Measurements from ENCODE around the gene HBG1. TPM values are rescaled to one million over a fixed set of nuclear protein-coding genes. Genes with fewer than 3 reads are reported as not detected.

The HBG1 gene
- total RNA-seq, 4 donors from 2014 or later: not detected

DNA sequence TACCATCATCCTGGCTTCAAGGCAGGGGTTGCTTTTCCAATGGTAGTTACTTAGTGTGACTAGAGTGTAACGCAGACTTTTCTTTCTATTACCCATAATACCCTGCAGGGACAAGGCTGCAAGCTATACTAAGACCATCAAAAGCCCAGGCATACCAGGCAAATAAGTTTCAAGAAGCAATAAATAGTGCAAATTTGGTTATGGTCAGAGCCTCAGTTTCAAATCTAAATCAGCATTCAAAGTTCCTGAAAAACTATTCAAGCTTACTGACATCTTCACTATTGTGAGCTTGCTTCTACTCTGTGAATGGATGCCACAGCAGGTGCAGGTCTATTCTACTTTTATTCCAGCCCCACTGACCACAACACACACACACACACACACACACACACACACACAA is 20.3 kb downstream of the HBG1 start:
- intact Hi-C loops (cut with DNase I): no loop called here
- WGBS, 2 donors: 67 to 81% methylated on average over 1 of the region's 1 CpG
- no peak for DNase-seq

DNA sequence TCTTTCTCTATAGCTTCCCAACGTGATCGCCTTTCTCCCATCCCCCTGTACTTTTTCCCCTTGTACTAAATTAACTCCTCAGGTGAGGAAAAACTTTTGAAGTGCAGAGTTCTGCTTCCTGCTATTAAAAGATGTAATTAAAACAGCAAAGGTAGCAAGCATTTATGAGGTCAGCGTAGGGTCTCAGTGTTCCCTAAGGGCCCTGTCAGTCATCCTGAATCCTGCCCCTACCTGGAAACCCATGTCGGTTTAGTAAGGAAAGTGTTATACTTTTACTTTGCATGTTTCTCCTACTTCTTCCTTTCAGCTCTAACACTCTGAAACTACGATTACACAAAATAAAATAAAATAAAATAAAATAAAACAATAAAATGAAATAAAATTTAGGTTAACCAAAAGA is 21.5 kb downstream of the HBG1 start:
- Histone ChIP-seq H3K27ac (no peak overlapping the region), H3K4me1 (no peaks in the 10 kb centered on the region), H3K9me3 (no peaks in the 10 kb centered on the region), H3K36me3 (no peaks in the 10 kb centered on the region), H3K27me3 (no peaks in the 10 kb centered on the region), H3K4me3 (no peak overlapping the region)
- DNase-seq: no peak
- no peak for TF ChIP-seq POLR2A (IDR thresholded peaks at IDR 0.05)
- TF ChIP-seq, protein P1, sequence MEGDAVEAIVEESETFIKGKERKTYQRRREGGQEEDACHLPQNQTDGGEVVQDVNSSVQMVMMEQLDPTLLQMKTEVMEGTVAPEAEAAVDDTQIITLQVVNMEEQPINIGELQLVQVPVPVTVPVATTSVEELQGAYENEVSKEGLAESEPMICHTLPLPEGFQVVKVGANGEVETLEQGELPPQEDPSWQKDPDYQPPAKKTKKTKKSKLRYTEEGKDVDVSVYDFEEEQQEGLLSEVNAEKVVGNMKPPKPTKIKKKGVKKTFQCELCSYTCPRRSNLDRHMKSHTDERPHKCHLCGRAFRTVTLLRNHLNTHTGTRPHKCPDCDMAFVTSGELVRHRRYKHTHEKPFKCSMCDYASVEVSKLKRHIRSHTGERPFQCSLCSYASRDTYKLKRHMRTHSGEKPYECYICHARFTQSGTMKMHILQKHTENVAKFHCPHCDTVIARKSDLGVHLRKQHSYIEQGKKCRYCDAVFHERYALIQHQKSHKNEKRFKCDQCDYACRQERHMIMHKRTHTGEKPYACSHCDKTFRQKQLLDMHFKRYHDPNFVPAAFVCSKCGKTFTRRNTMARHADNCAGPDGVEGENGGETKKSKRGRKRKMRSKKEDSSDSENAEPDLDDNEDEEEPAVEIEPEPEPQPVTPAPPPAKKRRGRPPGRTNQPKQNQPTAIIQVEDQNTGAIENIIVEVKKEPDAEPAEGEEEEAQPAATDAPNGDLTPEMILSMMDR (IDR thresholded peaks at IDR 0.05): no peak
- WGBS, 2 donors: 55 to 58% methylated on average over 5 of the region's 5 CpGs
- intact Hi-C loops (cut with DNase I): no loop called here

More for the DNA sequence above, 20.3 kb downstream of the HBG1 start:
- H3K9me3 ChIP-seq: no peaks in the 10 kb centered on the region
- H3K36me3 ChIP-seq: no peaks in the 10 kb centered on the region
- no peak overlapping the region for H3K4me3 ChIP-seq
- H3K4me1 ChIP-seq: no peaks in the 10 kb centered on the region
- no peak overlapping the region for H3K27ac ChIP-seq
- no peaks in the 10 kb centered on the region for H3K27me3 ChIP-seq
- TF ChIP-seq POLR2A (IDR thresholded peaks at IDR 0.05): no peak
- TF ChIP-seq, protein P1 (IDR thresholded peaks at IDR 0.05): no peak

DNA sequence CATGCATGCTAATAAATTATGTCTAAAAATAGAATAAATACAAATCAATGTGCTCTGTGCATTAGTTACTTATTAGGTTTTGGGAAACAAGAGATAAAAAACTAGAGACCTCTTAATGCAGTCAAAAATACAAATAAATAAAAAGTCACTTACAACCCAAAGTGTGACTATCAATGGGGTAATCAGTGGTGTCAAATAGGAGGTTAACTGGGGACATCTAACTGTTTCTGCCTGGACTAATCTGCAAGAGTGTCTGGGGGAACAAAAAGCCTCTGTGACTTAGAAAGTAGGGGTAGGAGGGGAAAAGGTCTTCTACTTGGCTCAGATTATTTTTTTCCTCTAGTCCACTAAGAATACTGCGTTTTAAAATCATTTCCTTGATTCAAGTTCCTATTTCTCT is 22.0 kb downstream of the HBG1 start:
- Histone ChIP-seq H3K27me3 (no peaks in the 10 kb centered on the region), H3K36me3 (no peaks in the 10 kb centered on the region), H3K27ac (no peak overlapping the region), H3K4me3 (no peak overlapping the region), H3K9me3 (no peaks in the 10 kb centered on the region), H3K4me1 (no peaks in the 10 kb centered on the region)
- no peak for DNase-seq
- intact Hi-C loops (cut with DNase I): no loop called here
- WGBS, 2 donors: 26% methylated on average over 1 of the region's 1 CpG
- TF ChIP-seq, protein P1 (IDR thresholded peaks at IDR 0.05): no peak
- no peak for TF ChIP-seq POLR2A (IDR thresholded peaks at IDR 0.05)

DNA sequence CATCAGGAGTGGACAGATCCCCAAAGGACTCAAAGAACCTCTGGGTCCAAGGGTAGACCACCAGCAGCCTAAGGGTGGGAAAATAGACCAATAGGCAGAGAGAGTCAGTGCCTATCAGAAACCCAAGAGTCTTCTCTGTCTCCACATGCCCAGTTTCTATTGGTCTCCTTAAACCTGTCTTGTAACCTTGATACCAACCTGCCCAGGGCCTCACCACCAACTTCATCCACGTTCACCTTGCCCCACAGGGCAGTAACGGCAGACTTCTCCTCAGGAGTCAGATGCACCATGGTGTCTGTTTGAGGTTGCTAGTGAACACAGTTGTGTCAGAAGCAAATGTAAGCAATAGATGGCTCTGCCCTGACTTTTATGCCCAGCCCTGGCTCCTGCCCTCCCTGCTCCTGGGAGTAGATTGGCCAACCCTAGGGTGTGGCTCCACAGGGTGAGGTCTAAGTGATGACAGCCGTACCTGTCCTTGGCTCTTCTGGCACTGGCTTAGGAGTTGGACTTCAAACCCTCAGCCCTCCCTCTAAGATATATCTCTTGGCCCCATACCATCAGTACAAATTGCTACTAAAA is 22.8 kb downstream of the HBG1 start, which contains the start of gene HBB:
HBB (minus strand) TSS at position 340 of the 579 bp plus-strand sequence; CDS start at position 290, 50 bp downstream.
- 75 to 87% methylated on average over 3 of the region's 3 CpGs for WGBS, 2 donors
- DNase-seq: no peak
- Histone ChIP-seq H3K27me3 (no peaks in the 10 kb centered on the region), H3K36me3 (no peaks in the 10 kb centered on the region), H3K27ac (no peak within 1 kb of the TSS), H3K4me3 (no peak within 1 kb of the TSS), H3K9me3 (no peaks in the 10 kb centered on the region), H3K4me1 (no peaks in the 10 kb centered on the region)
- intact Hi-C loops (cut with DNase I): no loop called here
- TF ChIP-seq POLR2A (IDR thresholded peaks at IDR 0.05): no peak
- TF ChIP-seq, protein P1 (IDR thresholded peaks at IDR 0.05): no peak

DNA sequence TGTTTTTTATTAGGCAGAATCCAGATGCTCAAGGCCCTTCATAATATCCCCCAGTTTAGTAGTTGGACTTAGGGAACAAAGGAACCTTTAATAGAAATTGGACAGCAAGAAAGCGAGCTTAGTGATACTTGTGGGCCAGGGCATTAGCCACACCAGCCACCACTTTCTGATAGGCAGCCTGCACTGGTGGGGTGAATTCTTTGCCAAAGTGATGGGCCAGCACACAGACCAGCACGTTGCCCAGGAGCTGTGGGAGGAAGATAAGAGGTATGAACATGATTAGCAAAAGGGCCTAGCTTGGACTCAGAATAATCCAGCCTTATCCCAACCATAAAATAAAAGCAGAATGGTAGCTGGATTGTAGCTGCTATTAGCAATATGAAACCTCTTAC is 24.2 kb downstream of the HBG1 start:
- no peaks in the 10 kb centered on the region for H3K27me3 ChIP-seq

More for the DNA sequence above, 24.2 kb downstream of the HBG1 start:
- Histone ChIP-seq H3K4me1 (no peaks in the 10 kb centered on the region), H3K9me3 (no peaks in the 10 kb centered on the region), H3K36me3 (no peaks in the 10 kb centered on the region), H3K27ac (no peak overlapping the region), H3K4me3 (no peak overlapping the region)
- no peak for DNase-seq
- TF ChIP-seq, protein P1 (IDR thresholded peaks at IDR 0.05): no peak
- no peak for TF ChIP-seq POLR2A (IDR thresholded peaks at IDR 0.05)
- 41 to 48% methylated on average over 2 of the region's 2 CpGs for WGBS, 2 donors
- intact Hi-C loops (cut with DNase I): no loop called here

Data from esophagus squamous epithelium (tissue), 5 donors.